A549 (cell line): Measurements from ENCODE around the gene PXDN. TPM values are rescaled to one million over a fixed set of nuclear protein-coding genes. Genes with fewer than 3 reads are reported as not detected.

Source experiments
- ATAC-seq, 2 experiments: fragments of 200-7000 bp in 1 of 2; fragments of >200 bp in 1 of 2; cut with Nextera tagmentation in 1 of 2; cut with Tn5 transposase in 1 of 2; 3 replicates each; pipeline versions ENCODE4 v1.8.0 to v1.9.1; 2018 to 2020; ENCODE audit warnings: mild to moderate bottlenecking in 1 of 2, moderate library complexity in 1 of 2
- CTCF ChIA-PET: fragments of 300-600 bp; sonication (Branson Sonifier 250); formaldehyde crosslinking; extraction: SDS; loops from one replicate; lab custom pipeline; 2021; ENCODE audit warnings: antibody characterized with exemption, inconsistent platforms; lab: Yijun Ruan, JAX
- POLR2A ChIA-PET: fragments of 350-600 bp; formaldehyde crosslinking; extraction: SDS; loops from one replicate; lab custom pipeline; 2021; ENCODE audit warnings: antibody characterized with exemption, inconsistent platforms; lab: Yijun Ruan, JAX
- DNase-seq, 2 experiments: peaks; one replicate each; pipeline versions ENCODE4 v3.0.0 to v3.0.0-alpha.2; 2011 to 2016; ENCODE audit warnings: low read depth in 1 of 2, low spot score in 1 of 2
- FAIRE-seq: peaks from 2 replicates; lab custom pipeline; 2011; peaks lifted over from hg19 to GRCh38; lab: Jason Lieb, UNC
- H3K27ac ChIP-seq, 2 experiments: fragments of >200 bp; sonication (Bioruptor Twin); formaldehyde crosslinking; 3 replicates each; pipeline ENCODE4 v1.5.1; 2016 to 2017
- H3K4me1 ChIP-seq: fragments of >200 bp; sonication (Bioruptor Twin); formaldehyde crosslinking; 3 replicates; pipeline ENCODE4 v1.6.1; 2016
- H3K4me2 ChIP-seq: fragments of >200 bp; sonication (Bioruptor Twin); formaldehyde crosslinking; 3 replicates; pipeline ENCODE4 v1.6.1; 2016
- H3K4me3 ChIP-seq: fragments of >200 bp; sonication (Bioruptor Twin); formaldehyde crosslinking; 3 replicates; pipeline ENCODE4 v1.5.1; 2016
- H3K9me3 ChIP-seq: fragments of >200 bp; sonication (Bioruptor Twin); formaldehyde crosslinking; 3 replicates; pipeline ENCODE4 v1.6.1; 2016
- BCL3 ChIP-seq: fragments of >200 bp; sonication (Bioruptor Twin); formaldehyde crosslinking; IDR thresholded peaks from 3 replicates; pipeline ENCODE4 v1.6.1; 2016
- CBX2 ChIP-seq: fragments of 200-600 bp; sonication (generic); IDR thresholded peaks from 2 replicates; pipeline ENCODE4 v1.6.1; 2016; ENCODE audit warnings: low read depth, mild to moderate bottlenecking, borderline replicate concordance
- CEBPB ChIP-seq, 2 experiments: fragments of >200 bp in 1 of 2; sonication (Bioruptor Twin) in 1 of 2; formaldehyde crosslinking in 1 of 2; IDR thresholded peaks; 2 replicates each; pipeline ENCODE4 v1.6.1; 2012 to 2016
- CHD2 ChIP-seq: fragments of 150-350 bp; IDR thresholded peaks from 2 replicates; pipeline ENCODE4 v1.6.1; 2014; ENCODE audit warnings: low read length; ENCODE audit not compliant: partially characterized antibody
- CHD4 ChIP-seq: fragments of 200-600 bp; sonication (generic); IDR thresholded peaks from 2 replicates; pipeline ENCODE4 v1.6.1; 2016; ENCODE audit warnings: antibody characterized with exemption, mild to moderate bottlenecking, borderline replicate concordance
- CTCF ChIP-seq: fragments of >200 bp; sonication (Bioruptor Twin); formaldehyde crosslinking; IDR thresholded peaks from 3 replicates; pipeline ENCODE4 v1.5.1; 2016
- E2F6 ChIP-seq: IDR thresholded peaks from 2 replicates; pipeline ENCODE4 v1.6.1; 2012; ENCODE audit warnings: low read depth, borderline replicate concordance
- EHF ChIP-seq: fragments of 250-450 bp; sonication (Bioruptor Pico); IDR thresholded peaks from 2 replicates; pipeline ENCODE4 v1.5.0; 2020; ENCODE audit warnings: mild to moderate bottlenecking
- EHMT2 ChIP-seq: fragments of 200-600 bp; sonication (generic); IDR thresholded peaks from 2 replicates; pipeline ENCODE4 v1.6.1; 2016; ENCODE audit warnings: antibody characterized with exemption, low read depth, mild to moderate bottlenecking, moderate library complexity
- ELK1 ChIP-seq: fragments of 150-350 bp; IDR thresholded peaks from 2 replicates; pipeline ENCODE4 v1.6.1; 2014; ENCODE audit warnings: low read depth, mild to moderate bottlenecking, low read length
- EP300 ChIP-seq, 2 experiments: fragments of >200 bp; sonication (Bioruptor Twin); formaldehyde crosslinking; IDR thresholded peaks; 2 replicates in 1 of 2; 3 replicates in 1 of 2; pipeline ENCODE4 v1.6.1; 2016 to 2017
- FOXS1 ChIP-seq: fragments of 250-450 bp; sonication (Bioruptor Pico); IDR thresholded peaks from 2 replicates; pipeline ENCODE4 v1.5.0; 2020; ENCODE audit warnings: mild to moderate bottlenecking, moderate library complexity
- HMGXB4 ChIP-seq: fragments of 250-450 bp; sonication (Bioruptor Pico); IDR thresholded peaks from 2 replicates; pipeline ENCODE4 v1.5.0; 2021; ENCODE audit warnings: mild to moderate bottlenecking, moderate library complexity, borderline replicate concordance
- JUNB ChIP-seq: fragments of >200 bp; sonication (Bioruptor Twin); formaldehyde crosslinking; IDR thresholded peaks from 2 replicates; pipeline ENCODE4 v1.6.1; 2016
- KDM1A ChIP-seq: fragments of 200-600 bp; sonication (generic); IDR thresholded peaks from 2 replicates; pipeline ENCODE4 v1.6.1; 2016; ENCODE audit warnings: low read depth, mild to moderate bottlenecking
- KDM5A ChIP-seq: fragments of 200-600 bp; sonication (generic); IDR thresholded peaks from 2 replicates; pipeline ENCODE4 v1.6.1; 2016; ENCODE audit warnings: antibody characterized with exemption, mild to moderate bottlenecking
- NR3C1 ChIP-seq: fragments of >200 bp; sonication (Bioruptor Twin); formaldehyde crosslinking; IDR thresholded peaks from 3 replicates; pipeline ENCODE4 v1.6.1; 2017
- PHF8 ChIP-seq: fragments of 200-600 bp; sonication (generic); IDR thresholded peaks from 2 replicates; pipeline ENCODE4 v1.6.1; 2016; ENCODE audit warnings: low read depth, mild to moderate bottlenecking, antibody characterized with exemption, moderate library complexity, borderline replicate concordance
- POLR2A ChIP-seq: IDR thresholded peaks from 2 replicates; pipeline ENCODE4 v1.6.1; 2012; ENCODE audit warnings: mild to moderate bottlenecking, low read length
- RARB ChIP-seq: fragments of 250-450 bp; sonication (Bioruptor Pico); IDR thresholded peaks from 2 replicates; pipeline ENCODE4 v1.8.0; 2021; ENCODE audit warnings: mild to moderate bottlenecking, moderate library complexity
- RCOR1 ChIP-seq: fragments of 150-350 bp; IDR thresholded peaks from 2 replicates; pipeline ENCODE4 v1.6.1; 2014; ENCODE audit warnings: antibody characterized with exemption, low read length, low read depth
- SMC3 ChIP-seq: fragments of >200 bp; sonication (Bioruptor Twin); formaldehyde crosslinking; IDR thresholded peaks from 3 replicates; pipeline ENCODE4 v1.6.1; 2018; ENCODE audit warnings: inconsistent platforms
- USF2 ChIP-seq: fragments of 450-650 bp; IDR thresholded peaks from 2 replicates; pipeline ENCODE4 v1.6.1; 2014; ENCODE audit warnings: antibody characterized with exemption
- ZC3H11A ChIP-seq: fragments of 450-650 bp; IDR thresholded peaks from 2 replicates; pipeline ENCODE4 v1.6.1; 2014; ENCODE audit warnings: antibody characterized with exemption, mild to moderate bottlenecking
- ZFP36 ChIP-seq: fragments of 450-650 bp; IDR thresholded peaks from 2 replicates; pipeline ENCODE4 v1.6.1; 2014; ENCODE audit warnings: borderline replicate concordance; ENCODE audit not compliant: partially characterized antibody
- ZNF302 ChIP-seq: fragments of 250-450 bp; sonication (Bioruptor Pico); IDR thresholded peaks from 2 replicates; pipeline ENCODE4 v1.9.0; 2021; ENCODE audit warnings: inconsistent platforms, mild to moderate bottlenecking, moderate library complexity
- WGBS: methylation state at CpG from one replicate; pipeline ENCODE4 v1.1.6; 2017; ENCODE audit errors: missing lambda C conversion rate; 5-methylcytosine and 5-hydroxymethylcytosine counted together
- polyA plus RNA-seq, 4 experiments: library from polyadenylated mRNA; depleted of rRNA in 3 of 4; stranded (reverse); fragments of >200 nt; fragmentation: RNase III in 1 of 4; extraction: RNeasy Plus Mini Kit Qiagen cat#74134 plus additional on column Dnase treatment in 1 of 4; gene quantifications; 2 replicates in 3 of 4; 3 replicates in 1 of 4; pipeline ENCODE4 v1.2.3, GENCODE V29; 2011 to 2017

PXDN gene
- polyA plus RNA-seq, 2 of the 4 experiments (the other 2 are of a cell fraction): 3.7 to 7.3 TPM

- 48% methylated on average over 11 of the region's 11 CpGs for WGBS
- POLR2A ChIA-PET: no interaction called here
- ATAC-seq (no peak), DNase-seq (no peak), FAIRE-seq (no peak)
- H3K4me1 ChIP-seq: peaks cover 8% of the 10 kb centered on the region; the same call in 2 of the 3 replicates
- CTCF ChIA-PET: no interaction called here
- no peak overlapping the region for H3K4me3 ChIP-seq
- TF ChIP-seq USF2 (no peak), FOXS1 (CRISPR knock-in tag) (no peak), BCL3 (no peak), PHF8 (no peak), ZFP36 (no peak), ZNF302 (CRISPR knock-in tag) (no peak), EP300 (IDR thresholded peaks at IDR 0.05) (no peak), JUNB (no peak), RARB (CRISPR knock-in tag) (no peak), POLR2A (no peak)
- H3K9me3 ChIP-seq: no peaks in the 10 kb centered on the region
- no peak overlapping the region for H3K27ac ChIP-seq
- H3K4me2 ChIP-seq: no peak overlapping the region
These were observed 108.5 kb downstream of the PXDN start for GRCh38 chr2:1635823-1636222.

GRCh38 chr2:1634681-1635341 is 109.5 kb downstream of the PXDN start:
- 81% methylated on average over 10 of the region's 12 CpGs for WGBS
- ATAC-seq: no peak
- no peak overlapping the region for H3K27ac ChIP-seq

GRCh38 chr2:1633936-1634587 is 110.3 kb downstream of the PXDN start:
- Histone ChIP-seq H3K4me3 (no peak overlapping the region), H3K9me3 (0 out of 3 replicates have a peak, but pooled peaks cover 2% of the 10 kb centered on the region), H3K4me1 (peaks cover 8% of the 10 kb centered on the region; the same call in 2 of the 3 replicates), H3K4me2 (no peak overlapping the region), H3K27ac (no peak overlapping the region)
- DNase-seq (no peak), FAIRE-seq (no peak), ATAC-seq (no peak)
- POLR2A ChIA-PET: no interaction called here
- WGBS: 58% methylated on average over 18 of the region's 18 CpGs
- CTCF ChIA-PET: interaction anchor here (1.1 kb wide), 1 partner anchor 9 kb away, joined by 3 read pairs; no protein-coding TSS in a partner anchor
- no peak for TF ChIP-seq HMGXB4 (CRISPR knock-in tag)
- no peak for TF ChIP-seq KDM1A
- no peak for TF ChIP-seq SMC3
- no peak for TF ChIP-seq CHD4
- no peak for TF ChIP-seq CBX2
- TF ChIP-seq ELK1: no peak
- no peak for TF ChIP-seq EHF (CRISPR knock-in tag)
- no peak for TF ChIP-seq ZFP36
- no peak for TF ChIP-seq CTCF
- no peak for TF ChIP-seq ZC3H11A
- no peak for TF ChIP-seq KDM5A
- TF ChIP-seq RCOR1: no peak
- no peak for TF ChIP-seq ZNF302 (CRISPR knock-in tag)
- no peak for TF ChIP-seq CHD2
- TF ChIP-seq CEBPB (IDR thresholded peaks at IDR 0.05): no peak

More at GRCh38 chr2:1634681-1635341, 109.5 kb downstream of the PXDN start:
- Histone ChIP-seq H3K9me3 (no peaks in the 10 kb centered on the region), H3K4me3 (no peak overlapping the region), H3K4me2 (no peak overlapping the region), H3K4me1 (peaks cover 8% of the 10 kb centered on the region; the same call in 2 of the 3 replicates)
- TF ChIP-seq EHMT2: no peak
- no peak for TF ChIP-seq E2F6
- TF ChIP-seq NR3C1: no peak
- no peak for TF ChIP-seq CHD4
- no peak for FAIRE-seq
- no peak for DNase-seq
- ChIA-PET POLR2A (no interaction called here), CTCF (interaction anchor here (1.1 kb wide), 1 partner anchor 10 kb away, joined by 3 read pairs; no protein-coding TSS in a partner anchor)
